PC-3 (cell line): ENCODE results near the gene FOXP3. TPM values are rescaled to one million over a fixed set of nuclear protein-coding genes. Genes with fewer than 3 reads are reported as not detected.

ENCODE experiments used
- ATAC-seq: fragments of 200-7000 bp; cut with Tn5 transposase; 2 replicates; pipeline ENCODE4 v1.9.1; 2020; ENCODE audit warnings: mild to moderate bottlenecking, moderate library complexity
- BruUV-seq: library from RNA; stranded (reverse); fragments of 400-500 nt; replicated peaks from 2 replicates; lab custom pipeline; 2021; lab: Mats Ljungman, UMichigan
- CTCF ChIA-PET: fragments of 300-600 bp; sonication (Branson Sonifier 250); formaldehyde crosslinking; loops from one replicate; lab custom pipeline; 2022; ENCODE audit warnings: antibody characterized with exemption; lab: Charles Lee
- POLR2A ChIA-PET: fragments of 300-600 bp; sonication (Branson Sonifier 250); formaldehyde crosslinking; loops from one replicate; lab custom pipeline; 2022; ENCODE audit warnings: antibody characterized with exemption; ENCODE audit not compliant: unreplicated experiment; lab: Charles Lee
- DNase-seq: peaks from one replicate; pipeline ENCODE4 v3.0.0-alpha.2; 2015
- H2AFZ ChIP-seq: fragments of 300-600 bp; sonication (generic); 2 replicates; pipeline ENCODE4 v1.6.0; 2016; ENCODE audit warnings: antibody characterized with exemption, low read length
- H3F3A ChIP-seq: fragments of 300-600 bp; sonication (generic); one replicate; pipeline ENCODE4 v1.6.0; 2017; ENCODE audit warnings: antibody characterized with exemption, low read length, control low read depth, mild to moderate bottlenecking; ENCODE audit not compliant: unreplicated experiment
- H3K27ac ChIP-seq: fragments of 300-600 bp; sonication (generic); 2 replicates; pipeline ENCODE4 v1.5.1; 2016; ENCODE audit warnings: mild to moderate bottlenecking, low read length
- H3K27me3 ChIP-seq: fragments of 300-600 bp; sonication (generic); 2 replicates; pipeline ENCODE4 v1.6.1; 2016; ENCODE audit warnings: low read length, mixed read lengths
- H3K36me3 ChIP-seq: fragments of 300-600 bp; sonication (generic); 2 replicates; pipeline ENCODE4 v1.6.1; 2016; ENCODE audit warnings: low read depth, mixed run types, low read length, mixed read lengths
- H3K4me1 ChIP-seq: fragments of 300-600 bp; sonication (generic); 2 replicates; pipeline ENCODE4 v1.5.1; 2016; ENCODE audit warnings: low read length; ENCODE audit not compliant: insufficient read depth
- H3K4me2 ChIP-seq: fragments of 300-600 bp; sonication (generic); 2 replicates; pipeline ENCODE4 v1.6.0; 2016; ENCODE audit warnings: low read length
- H3K4me3 ChIP-seq: fragments of 300-600 bp; sonication (generic); 2 replicates; pipeline ENCODE4 v1.5.1; 2016; ENCODE audit warnings: mild to moderate bottlenecking, low read length, mixed read lengths
- H3K79me2 ChIP-seq: fragments of 300-600 bp; sonication (generic); 2 replicates; pipeline ENCODE4 v1.6.1; 2017; ENCODE audit warnings: low read length, mixed read lengths
- H3K9ac ChIP-seq: fragments of 300-600 bp; sonication (generic); 2 replicates; pipeline ENCODE4 v1.6.0; 2016; ENCODE audit warnings: mild to moderate bottlenecking, low read length
- H3K9me2 ChIP-seq: fragments of 300-600 bp; sonication (generic); replicated peaks from 2 replicates; pipeline ENCODE4 v1.6.1; 2016; ENCODE audit warnings: mixed run types, low read length, mixed read lengths
- H3K9me3 ChIP-seq: fragments of 300-600 bp; sonication (generic); 2 replicates; pipeline ENCODE4 v1.6.1; 2016; ENCODE audit warnings: low read length, mixed read lengths
- H4K20me1 ChIP-seq: fragments of 300-600 bp; sonication (generic); 2 replicates; pipeline ENCODE4 v1.6.1; 2016; ENCODE audit warnings: low read length, mixed read lengths
- CTCF ChIP-seq: fragments of 300-600 bp; sonication (generic); conservative IDR thresholded peaks from 2 replicates; pipeline ENCODE4 v1.5.1; 2017; ENCODE audit warnings: antibody characterized with exemption, low read depth, mild to moderate bottlenecking, low read length
- EZH2 ChIP-seq: fragments of 300-600 bp; sonication (generic); IDR thresholded peaks from one replicate; pipeline ENCODE4 v1.6.1; 2017; ENCODE audit warnings: antibody characterized with exemption, mild to moderate bottlenecking, low read length; ENCODE audit not compliant: unreplicated experiment
- EZH2phosphoT487 ChIP-seq: fragments of 300-600 bp; sonication (generic); IDR thresholded peaks from 2 replicates; pipeline ENCODE4 v1.6.1; 2018; ENCODE audit warnings: mild to moderate bottlenecking, antibody characterized with exemption, low read length, borderline replicate concordance
- intact Hi-C: fragments of 100-400 bp; cut with micrococcal nuclease; formaldehyde crosslinking; loops from 2 replicates; pipeline ENCODE4 v1.9.0; 2023
- total RNA-seq: library from RNA; depleted of rRNA; stranded (reverse); fragments of >200 nt; gene quantifications from 2 replicates; pipeline ENCODE4 v1.2.3, GENCODE V29; 2014

The FOXP3 gene
- total RNA-seq, 1 experiment from 2014 or later, result not detected

GRCh38 chrX:49262603-49263002 lies 1.9 kb downstream of the FOXP3 start:
- H3K36me3 ChIP-seq, result no peaks in the 10 kb centered on the region
- H4K20me1 ChIP-seq, result no peaks in the 10 kb centered on the region
- CTCF ChIA-PET, result no interaction called here
- H3K9ac ChIP-seq, result no peak overlapping the region
- no peak overlapping the region for H3K4me3 ChIP-seq
- no peak for DNase-seq
- no peaks in the 10 kb centered on the region for H3K27me3 ChIP-seq
- no peak overlapping the region for H2AFZ ChIP-seq
- intact Hi-C loops, result no loop called here
- H3K27ac ChIP-seq, result no peak overlapping the region
- H3K4me1 ChIP-seq, result no peaks in the 10 kb centered on the region
- H3K9me2 ChIP-seq, result no peaks in the 10 kb centered on the region
- no peaks in the 10 kb centered on the region for H3F3A ChIP-seq
- no peaks in the 10 kb centered on the region for H3K9me3 ChIP-seq
- H3K4me2 ChIP-seq, result no peak overlapping the region
- POLR2A ChIA-PET, result no interaction called here
- ATAC-seq, result no peak
- no TSS peak for BruUV-seq
- H3K79me2 ChIP-seq, result no peaks in the 10 kb centered on the region
- TF ChIP-seq CTCF (no peak), EZH2phosphoT487 (no peak), EZH2 (no peak)

GRCh38 chrX:49260221-49260985 lies 4.1 kb downstream of the FOXP3 start:
- H3K9me2 ChIP-seq, result no peaks in the 10 kb centered on the region
- no peak overlapping the region for H3K4me2 ChIP-seq
- DNase-seq (no peak), ATAC-seq (no peak)
- H3K27me3 ChIP-seq, result no peaks in the 10 kb centered on the region
- no peaks in the 10 kb centered on the region for H3K36me3 ChIP-seq
- ChIA-PET CTCF (no interaction called here), POLR2A (no interaction called here)
- H2AFZ ChIP-seq, result no peak overlapping the region
- intact Hi-C loops, result no loop called here
- H3K4me3 ChIP-seq, result no peak overlapping the region
- no peaks in the 10 kb centered on the region for H3K9me3 ChIP-seq
- no TSS peak for BruUV-seq
- no peaks in the 10 kb centered on the region for H3K79me2 ChIP-seq
- H3K4me1 ChIP-seq, result no peaks in the 10 kb centered on the region
- H3K9ac ChIP-seq, result no peak overlapping the region
- no peak overlapping the region for H3K27ac ChIP-seq
- no peak for TF ChIP-seq CTCF
- no peak for TF ChIP-seq EZH2phosphoT487
- no peak for TF ChIP-seq EZH2
- H4K20me1 ChIP-seq, result no peaks in the 10 kb centered on the region
- H3F3A ChIP-seq, result no peaks in the 10 kb centered on the region

GRCh38 chrX:49258749-49259124 lies 5.8 kb downstream of the FOXP3 start:
- DNase-seq, result no peak
- intact Hi-C loops, result no loop called here
- Histone ChIP-seq H3F3A (no peaks in the 10 kb centered on the region), H3K4me1 (no peaks in the 10 kb centered on the region), H3K4me2 (no peak overlapping the region), H3K4me3 (no peak overlapping the region), H4K20me1 (no peaks in the 10 kb centered on the region), H3K27ac (no peak overlapping the region), H3K9me3 (no peaks in the 10 kb centered on the region), H3K36me3 (no peaks in the 10 kb centered on the region), H3K79me2 (no peaks in the 10 kb centered on the region), H3K27me3 (no peaks in the 10 kb centered on the region), H3K9ac (no peak overlapping the region), H2AFZ (no peak overlapping the region), H3K9me2 (no peaks in the 10 kb centered on the region)
- CTCF ChIA-PET, result no interaction called here
- POLR2A ChIA-PET, result no interaction called here
- TF ChIP-seq CTCF (no peak), EZH2 (no peak), EZH2phosphoT487 (no peak)
- no TSS peak for BruUV-seq
- no peak for ATAC-seq
